ENCODE data around the gene ITGAL. TPM values are rescaled to one million over a fixed set of nuclear protein-coding genes. Genes with fewer than 3 reads are reported as not detected.
"Not testable (repeated sequence)": the region's sequence is repeated elsewhere in the genome, so short reads cannot be mapped to it uniquely, and the experiment has no call there.

The ITGAL gene
- total RNA-seq, 1 experiment from 2014 or later: 0.50 TPM

- H4K20me1 ChIP-seq (ENCODE audit: insufficient read depth): no peaks in the 10 kb centered on the region
- no peaks in the 10 kb centered on the region for H3K27me3 ChIP-seq (ENCODE audit: insufficient read depth, low read depth)
- H3K27ac ChIP-seq: peak overlapping the region; percentile 57
- no peaks in the 10 kb centered on the region for H3K9me3 ChIP-seq (ENCODE audit: insufficient read depth, low read depth)
- TF ChIP-seq EZH2 (IDR thresholded peaks at IDR 0.05; ENCODE audit: low read depth): no peak
- TF ChIP-seq, protein P1, sequence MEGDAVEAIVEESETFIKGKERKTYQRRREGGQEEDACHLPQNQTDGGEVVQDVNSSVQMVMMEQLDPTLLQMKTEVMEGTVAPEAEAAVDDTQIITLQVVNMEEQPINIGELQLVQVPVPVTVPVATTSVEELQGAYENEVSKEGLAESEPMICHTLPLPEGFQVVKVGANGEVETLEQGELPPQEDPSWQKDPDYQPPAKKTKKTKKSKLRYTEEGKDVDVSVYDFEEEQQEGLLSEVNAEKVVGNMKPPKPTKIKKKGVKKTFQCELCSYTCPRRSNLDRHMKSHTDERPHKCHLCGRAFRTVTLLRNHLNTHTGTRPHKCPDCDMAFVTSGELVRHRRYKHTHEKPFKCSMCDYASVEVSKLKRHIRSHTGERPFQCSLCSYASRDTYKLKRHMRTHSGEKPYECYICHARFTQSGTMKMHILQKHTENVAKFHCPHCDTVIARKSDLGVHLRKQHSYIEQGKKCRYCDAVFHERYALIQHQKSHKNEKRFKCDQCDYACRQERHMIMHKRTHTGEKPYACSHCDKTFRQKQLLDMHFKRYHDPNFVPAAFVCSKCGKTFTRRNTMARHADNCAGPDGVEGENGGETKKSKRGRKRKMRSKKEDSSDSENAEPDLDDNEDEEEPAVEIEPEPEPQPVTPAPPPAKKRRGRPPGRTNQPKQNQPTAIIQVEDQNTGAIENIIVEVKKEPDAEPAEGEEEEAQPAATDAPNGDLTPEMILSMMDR (conservative IDR thresholded peaks at IDR 0.05): peak; percentile 62
- POLR2A ChIA-PET (ENCODE audit: unreplicated experiment): interaction anchor here (0.6 to 3.2 kb wide), 4 partner anchors 12 to 157 kb away, joined by 3 to 21 read pairs (median 9); partner anchors contain the start of gene ZNF764
- H3K9me2 ChIP-seq (ENCODE audit: insufficient read depth): no peaks in the 10 kb centered on the region
- H2AFZ ChIP-seq: peak overlapping the region; percentile 92
- DNase-seq: peak; percentile 61 to 67
- peaks cover 16% of the 10 kb centered on the region for H3F3A ChIP-seq (ENCODE audit: insufficient read depth, low read depth)
- peaks cover 23% of the 10 kb centered on the region for H3K4me1 ChIP-seq (replicated peaks; ENCODE audit: insufficient read depth)
- H3K79me2 ChIP-seq (ENCODE audit: low read depth): peaks cover 48% of the 10 kb centered on the region
- intact Hi-C loops (cut with micrococcal nuclease; ENCODE audit: unreplicated experiment): loop anchor here (1.0 to 2.0 kb wide), 4 partner anchors 50 to 105 kb away; partner anchors contain the start of genes DCTPP1 and ZNF785
- BruUV-seq (replicated peaks): no TSS peak
- H3K4me2 ChIP-seq: peak overlapping the region; percentile 90
- CTCF ChIA-PET: interaction anchor here (0.7 to 3.1 kb wide), 10 partner anchors 9 to 106 kb away, joined by 3 to 25 read pairs (median 4); partner anchors contain the start of genes DCTPP1, ZNF688 and ZNF764
- H3K4me3 ChIP-seq: peak overlapping the region; percentile 73
- 0 out of 2 replicates have a peak, but pooled peaks cover 10% of the 10 kb centered on the region for H3K36me3 ChIP-seq (ENCODE audit: low read depth)
These were observed 63.2 kb downstream of the ITGAL start for GRCh38 chr16:30535777-30536190.

GRCh38 chr16:30536391-30537024 is 64.0 kb downstream of the ITGAL start:
- ChIA-PET CTCF (interaction anchor here (0.5 to 3.1 kb wide), 6 partner anchors 21 to 394 kb away, joined by 4 to 25 read pairs (median 4); partner anchors contain the start of genes DCTPP1 and ZNF764), POLR2A (ENCODE audit: unreplicated experiment) (interaction anchor here (3.2 kb wide), 1 partner anchor 22 kb away, joined by 21 read pairs; the partner anchor contains the start of gene ZNF764)
- H3F3A ChIP-seq (ENCODE audit: insufficient read depth, low read depth): peaks cover 16% of the 10 kb centered on the region
- peaks cover 47% of the 10 kb centered on the region for H3K79me2 ChIP-seq (ENCODE audit: low read depth)
- H2AFZ ChIP-seq; H3K9me2 ChIP-seq (ENCODE audit: insufficient read depth); H3K27ac ChIP-seq; H3K27me3 ChIP-seq (ENCODE audit: insufficient read depth, low read depth); H3K36me3 ChIP-seq (ENCODE audit: low read depth); H4K20me1 ChIP-seq (ENCODE audit: insufficient read depth); intact Hi-C loops (cut with micrococcal nuclease; ENCODE audit: unreplicated experiment); BruUV-seq (replicated peaks); DNase-seq; H3K9me3 ChIP-seq (ENCODE audit: insufficient read depth, low read depth): not testable (repeated sequence)
- peak overlapping the region; percentile 73 for H3K4me3 ChIP-seq
- H3K4me1 ChIP-seq (replicated peaks; ENCODE audit: insufficient read depth): peaks cover 23% of the 10 kb centered on the region
- peak overlapping the region; percentile 90 for H3K4me2 ChIP-seq

GRCh38 chr16:30539000-30539964 is 66.7 kb downstream of the ITGAL start:
- peak overlapping the region; percentile 32; the same call in 1 of the 2 replicates for H3K27ac ChIP-seq
- no peak for TF ChIP-seq EZH2 (IDR thresholded peaks at IDR 0.05; ENCODE audit: low read depth)
- TF ChIP-seq, protein P1 (conservative IDR thresholded peaks at IDR 0.05): no peak
- peaks cover 24% of the 10 kb centered on the region for H3K79me2 ChIP-seq (ENCODE audit: low read depth)
- H3K4me2 ChIP-seq: no peak overlapping the region
- no TSS peak for BruUV-seq (replicated peaks)
- H2AFZ ChIP-seq: no peak overlapping the region
- H3K27me3 ChIP-seq (ENCODE audit: insufficient read depth, low read depth): no peaks in the 10 kb centered on the region
- no peaks in the 10 kb centered on the region for H3K9me2 ChIP-seq (ENCODE audit: insufficient read depth)
- no peaks in the 10 kb centered on the region for H3K36me3 ChIP-seq (ENCODE audit: low read depth)
- no peak overlapping the region for H3K4me3 ChIP-seq
- ChIA-PET POLR2A (ENCODE audit: unreplicated experiment) (interaction anchor here (0.6 to 0.7 kb wide), 2 partner anchors 169 to 491 kb away, joined by 4 to 22 read pairs; no protein-coding TSS in a partner anchor), CTCF (no interaction called here)
- DNase-seq: no peak
- peaks cover 19% of the 10 kb centered on the region for H3K4me1 ChIP-seq (replicated peaks; ENCODE audit: insufficient read depth)
- no peaks in the 10 kb centered on the region for H3K9me3 ChIP-seq (ENCODE audit: insufficient read depth, low read depth)
- no peaks in the 10 kb centered on the region for H4K20me1 ChIP-seq (ENCODE audit: insufficient read depth)
- H3F3A ChIP-seq (ENCODE audit: insufficient read depth, low read depth): peaks cover 16% of the 10 kb centered on the region
- intact Hi-C loops (cut with micrococcal nuclease; ENCODE audit: unreplicated experiment): no loop called here

- H3K79me2 ChIP-seq (ENCODE audit: low read depth): peaks cover 20% of the 10 kb centered on the region
- H3K4me2 ChIP-seq; DNase-seq; H4K20me1 ChIP-seq (ENCODE audit: insufficient read depth); BruUV-seq (replicated peaks); intact Hi-C loops (cut with micrococcal nuclease; ENCODE audit: unreplicated experiment); H3K9me3 ChIP-seq (ENCODE audit: insufficient read depth, low read depth); H3K27me3 ChIP-seq (ENCODE audit: insufficient read depth, low read depth); H3K4me3 ChIP-seq; H2AFZ ChIP-seq; H3K36me3 ChIP-seq (ENCODE audit: low read depth); H3K9me2 ChIP-seq (ENCODE audit: insufficient read depth): not testable (repeated sequence)
- CTCF ChIA-PET: interaction anchor here (0.7 kb wide), 1 partner anchor 17 kb away, joined by 5 read pairs; no protein-coding TSS in a partner anchor
- H3K27ac ChIP-seq: peak overlapping the region; percentile 32; the same call in 1 of the 2 replicates
- POLR2A ChIA-PET (ENCODE audit: unreplicated experiment): interaction anchor here (0.7 kb wide), 1 partner anchor 491 kb away, joined by 22 read pairs; no protein-coding TSS in a partner anchor
- H3K4me1 ChIP-seq (replicated peaks; ENCODE audit: insufficient read depth): peaks cover 19% of the 10 kb centered on the region
- peaks cover 16% of the 10 kb centered on the region for H3F3A ChIP-seq (ENCODE audit: insufficient read depth, low read depth)
These were observed 67.5 kb downstream of the ITGAL start for GRCh38 chr16:30539986-30540526.

- intact Hi-C loops (cut with micrococcal nuclease; ENCODE audit: unreplicated experiment); H4K20me1 ChIP-seq (ENCODE audit: insufficient read depth); H3K27me3 ChIP-seq (ENCODE audit: insufficient read depth, low read depth); H3K9me2 ChIP-seq (ENCODE audit: insufficient read depth); DNase-seq; H3K4me3 ChIP-seq; H3K36me3 ChIP-seq (ENCODE audit: low read depth); BruUV-seq (replicated peaks); H2AFZ ChIP-seq; H3K9me3 ChIP-seq (ENCODE audit: insufficient read depth, low read depth); H3K27ac ChIP-seq; H3K4me2 ChIP-seq: not testable (repeated sequence)
- CTCF ChIA-PET: interaction anchor here (0.7 kb wide), 1 partner anchor 18 kb away, joined by 5 read pairs; no protein-coding TSS in a partner anchor
- Histone ChIP-seq H3F3A (ENCODE audit: insufficient read depth, low read depth) (peaks cover 14% of the 10 kb centered on the region), H3K79me2 (ENCODE audit: low read depth) (peaks cover 10% of the 10 kb centered on the region), H3K4me1 (replicated peaks; ENCODE audit: insufficient read depth) (peaks cover 15% of the 10 kb centered on the region)
- POLR2A ChIA-PET (ENCODE audit: unreplicated experiment): interaction anchor here (0.7 kb wide), 1 partner anchor 475 kb away, joined by 3 read pairs; the partner anchor contains the start of gene ALDOA
These were observed 68.4 kb downstream of the ITGAL start for GRCh38 chr16:30540916-30541464.
